ENCODE measurements around the gene MED26. TPM values are rescaled to one million over a fixed set of nuclear protein-coding genes. Genes with fewer than 3 reads are reported as not detected.

Gene MED26
- total RNA-seq, 2 donors from 2014 or later = 9.0 to 10.4 TPM

DNA sequence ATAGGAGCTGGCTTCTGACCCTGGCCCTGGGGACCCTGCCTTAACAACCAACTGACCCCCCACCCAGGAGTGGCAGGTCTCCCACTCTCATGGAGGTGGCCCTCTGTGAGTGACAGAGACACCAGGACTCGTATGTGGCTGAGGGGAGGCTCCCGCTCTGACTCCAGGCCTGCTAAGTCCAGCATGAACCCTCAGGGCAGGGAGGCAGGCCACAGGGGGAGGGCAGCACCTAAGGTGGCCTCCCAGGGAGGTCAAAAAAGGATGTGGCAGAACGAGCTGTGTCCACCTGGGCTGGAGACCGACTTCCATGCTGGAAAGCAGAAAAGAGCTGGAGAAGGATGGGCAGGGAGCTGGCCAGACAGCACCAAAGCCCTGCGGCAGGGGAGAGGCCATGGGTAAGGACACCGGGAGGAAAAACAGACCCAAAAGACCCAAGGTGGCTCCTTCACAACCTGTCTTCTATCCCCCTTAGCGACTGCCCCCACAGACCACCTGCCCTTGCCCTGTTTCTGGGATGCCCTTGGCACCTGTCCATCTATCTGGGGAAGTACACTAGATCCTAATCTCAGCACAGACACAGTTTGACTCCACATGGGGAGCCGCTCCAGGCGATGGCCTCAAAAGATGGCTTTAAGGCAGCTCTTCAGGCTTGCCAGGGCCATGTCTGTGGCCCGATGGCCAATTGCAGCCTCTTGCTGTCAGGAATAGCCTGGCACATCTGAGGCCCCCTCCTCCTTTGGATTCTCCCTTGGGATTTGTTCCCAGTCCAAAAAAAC, 45.3 kb downstream of the MED26 start:
- intact Hi-C loops (cut with DNase I, micrococcal nuclease) = no loop called here
- DNase-seq (no peak), ATAC-seq (no peak)

DNA sequence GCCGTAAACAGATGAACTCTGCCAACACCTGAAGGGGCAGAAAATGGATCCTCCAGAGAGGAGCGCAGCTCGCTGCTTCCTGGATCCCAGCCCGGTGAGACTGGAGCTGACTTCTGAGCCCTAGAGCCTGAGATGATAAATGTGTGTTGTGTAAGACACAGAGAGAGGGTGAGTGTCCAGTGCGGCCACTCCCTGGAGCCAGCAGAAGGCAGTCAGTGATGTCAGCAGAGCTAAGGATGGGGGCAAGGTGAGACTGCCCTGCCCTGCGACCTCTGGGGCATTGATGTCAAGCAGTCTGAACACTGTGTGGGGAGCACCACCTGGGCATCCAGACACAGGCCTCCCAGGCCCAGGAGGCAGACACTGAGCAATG, 46.0 kb downstream of the MED26 start:
- intact Hi-C loops (cut with DNase I, micrococcal nuclease) = no loop called here
- ATAC-seq = no peak
- no peak for DNase-seq

DNA sequence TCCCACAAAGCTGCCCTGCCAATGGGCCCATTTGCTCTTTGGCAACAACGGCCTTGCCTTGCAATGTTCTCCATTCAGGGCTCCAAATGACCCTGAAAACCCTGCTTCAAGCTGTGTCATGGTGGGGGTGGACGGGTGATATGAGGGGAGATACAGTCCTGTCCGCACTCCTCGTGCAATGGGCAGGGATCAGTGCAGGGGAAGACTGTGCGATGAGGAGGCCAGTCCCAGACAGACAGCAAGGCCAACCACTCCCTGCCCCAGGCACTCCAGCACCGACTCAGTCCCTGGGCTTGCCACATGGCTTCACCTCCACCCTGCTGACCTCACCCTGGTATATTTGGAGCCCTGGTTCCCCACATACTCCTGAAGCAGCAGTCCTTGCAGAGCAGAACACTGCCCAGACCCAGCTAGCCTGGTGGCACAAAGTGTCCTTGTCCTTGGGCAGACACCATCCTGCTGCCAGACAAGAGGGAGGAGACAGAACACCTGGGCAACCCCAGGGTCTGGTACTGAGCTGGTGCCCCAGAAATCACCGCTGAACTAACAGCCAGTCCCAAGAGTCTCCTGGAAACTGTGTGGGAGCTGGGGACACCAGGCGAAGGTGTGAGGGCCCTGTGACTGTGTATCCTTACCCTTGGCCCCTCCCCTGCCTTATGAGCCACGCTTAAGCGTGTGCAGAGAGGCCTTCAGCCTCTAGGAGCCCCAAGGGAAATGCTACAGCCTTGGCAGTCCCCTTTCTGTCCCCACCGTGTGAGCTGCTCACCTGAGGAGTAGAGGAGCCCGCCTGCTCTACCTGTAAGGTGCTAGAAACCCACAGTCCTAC, 46.6 kb downstream of the MED26 start:
- DNase-seq (no peak), ATAC-seq (no peak)
- intact Hi-C loops (cut with DNase I, micrococcal nuclease) = no loop called here

DNA sequence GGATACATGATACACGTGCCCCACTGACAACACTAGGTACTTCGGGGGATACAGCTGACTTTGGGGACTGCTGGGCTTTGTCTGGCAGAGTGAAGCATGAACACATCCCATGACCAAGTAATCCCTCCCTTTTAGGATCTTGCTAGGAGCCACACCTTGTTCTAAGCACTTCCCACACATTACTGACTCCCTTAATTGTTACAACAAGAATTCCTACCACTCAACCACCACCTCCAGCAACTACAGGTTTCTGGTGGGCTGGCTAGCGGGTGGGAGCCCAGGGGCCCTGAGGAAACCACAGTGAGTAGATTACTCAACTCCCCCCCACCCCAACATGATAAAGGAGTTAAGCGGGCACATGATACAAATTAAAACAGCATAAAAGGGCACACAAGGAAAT, 48.6 kb downstream of the MED26 start:
- intact Hi-C loops (cut with DNase I, micrococcal nuclease) = no loop called here
- DNase-seq (no peak), ATAC-seq (no peak)

DNA sequence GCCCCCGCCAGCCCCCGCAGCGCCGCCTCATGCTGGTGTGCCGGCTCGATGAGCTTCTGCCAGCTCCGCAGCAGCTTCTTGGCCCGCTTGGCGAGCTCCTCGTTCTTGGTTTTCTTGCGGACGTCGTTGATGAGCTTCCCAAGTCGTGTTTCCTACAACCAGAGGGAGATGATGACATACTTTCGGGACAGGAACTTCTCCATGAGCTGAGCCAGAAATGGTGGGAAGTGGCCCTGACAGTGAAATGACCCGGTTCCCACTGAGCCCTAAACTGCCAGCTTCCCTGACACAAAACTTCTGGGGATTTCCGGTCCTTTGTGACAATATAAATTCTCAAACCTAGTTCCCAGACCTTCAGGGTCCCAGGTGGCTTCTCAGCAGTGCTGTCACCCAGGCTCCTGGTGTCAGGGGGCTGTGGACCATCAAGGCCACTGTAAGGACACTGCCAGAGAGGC, 50.4 kb downstream of the MED26 start:
- intact Hi-C loops (cut with DNase I, micrococcal nuclease) = no loop called here
- ATAC-seq = no peak
- no peak for DNase-seq

DNA sequence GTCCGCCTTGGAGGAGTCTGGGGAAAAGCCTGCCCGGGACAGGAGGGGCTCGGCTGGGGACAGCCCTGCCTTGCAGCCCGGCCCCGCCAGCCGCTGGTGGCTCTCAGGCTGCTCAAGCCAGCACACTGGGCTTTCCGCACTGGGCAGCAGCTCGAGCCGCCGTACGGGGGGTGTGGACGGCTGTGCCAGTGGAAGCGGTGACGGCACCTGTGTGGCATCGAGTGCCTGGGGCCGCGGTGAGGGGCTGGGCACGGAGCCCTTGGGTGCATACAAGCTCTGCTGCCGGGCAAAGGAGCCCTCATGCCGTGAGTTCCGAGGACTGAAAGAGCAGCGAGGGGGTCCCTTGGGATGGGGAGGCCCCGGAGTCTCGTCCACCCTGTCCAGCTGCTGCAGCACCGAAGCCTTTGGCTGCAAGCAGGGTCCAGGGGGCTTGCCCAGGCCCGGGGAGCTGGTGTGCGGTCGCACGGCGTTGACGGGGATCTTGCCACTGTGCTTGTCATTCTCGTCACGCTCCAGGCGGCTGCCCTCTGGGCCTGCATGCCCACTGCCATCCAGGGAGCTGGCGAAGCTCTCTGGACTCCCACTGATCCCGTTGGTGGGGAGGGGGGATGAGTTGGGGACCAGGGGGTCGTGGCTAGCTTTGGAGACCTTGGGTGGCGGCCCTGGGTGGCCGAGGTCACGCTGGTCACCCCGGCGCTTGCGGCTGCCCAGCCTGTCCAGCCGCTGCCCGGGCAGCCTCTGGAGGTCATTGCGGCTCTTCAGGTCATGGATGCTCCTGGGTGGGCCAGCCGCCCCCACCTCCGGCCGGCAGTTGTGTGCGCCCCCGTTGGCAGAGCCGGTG, 51.1 kb downstream of the MED26 start:
- intact Hi-C loops (cut with DNase I, micrococcal nuclease) = no loop called here
- ATAC-seq (no peak), DNase-seq (no peak)

DNA sequence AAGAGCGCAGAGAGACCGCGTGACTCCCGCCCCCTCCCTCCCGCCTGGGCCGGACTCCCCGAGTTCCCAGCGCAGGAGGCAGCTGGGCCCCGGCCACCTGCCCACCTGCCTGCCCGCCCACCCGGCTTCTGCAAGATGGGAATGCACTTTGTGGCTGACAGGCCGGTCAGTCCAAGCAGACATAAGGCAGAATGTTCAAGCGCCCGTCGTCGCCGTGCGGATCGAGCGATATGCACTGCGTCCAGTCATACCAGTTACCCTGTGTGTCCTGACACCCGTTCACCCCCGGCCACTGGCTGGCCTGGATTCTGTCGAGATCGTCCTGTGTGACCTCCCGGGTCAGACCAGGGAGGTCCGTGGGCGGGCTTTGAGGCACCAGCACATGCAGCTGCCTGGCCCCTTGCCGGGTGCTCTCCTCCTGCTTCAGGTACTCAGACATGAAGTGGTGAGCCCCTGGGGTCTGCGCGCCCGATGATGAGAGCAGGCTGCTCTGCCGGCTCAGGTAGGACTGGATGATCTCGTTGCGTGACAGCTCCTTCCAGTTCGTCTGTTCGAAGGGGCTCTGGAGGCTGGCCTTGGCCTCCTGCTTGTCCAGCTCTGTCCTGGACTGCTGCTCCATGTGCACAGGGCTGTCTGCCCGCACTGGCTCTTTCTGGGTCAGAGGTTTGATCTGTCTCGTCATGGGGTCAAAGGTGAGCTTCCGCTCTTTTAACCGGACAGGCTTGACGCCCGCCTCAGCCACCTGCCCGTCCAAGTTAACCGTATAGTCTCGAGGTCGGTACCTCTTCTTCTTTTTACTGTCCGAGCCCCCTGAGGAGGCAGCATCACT, 51.9 kb downstream of the MED26 start:
- no peak for DNase-seq
- intact Hi-C loops (cut with DNase I, micrococcal nuclease) = no loop called here
- ATAC-seq = no peak

DNA sequence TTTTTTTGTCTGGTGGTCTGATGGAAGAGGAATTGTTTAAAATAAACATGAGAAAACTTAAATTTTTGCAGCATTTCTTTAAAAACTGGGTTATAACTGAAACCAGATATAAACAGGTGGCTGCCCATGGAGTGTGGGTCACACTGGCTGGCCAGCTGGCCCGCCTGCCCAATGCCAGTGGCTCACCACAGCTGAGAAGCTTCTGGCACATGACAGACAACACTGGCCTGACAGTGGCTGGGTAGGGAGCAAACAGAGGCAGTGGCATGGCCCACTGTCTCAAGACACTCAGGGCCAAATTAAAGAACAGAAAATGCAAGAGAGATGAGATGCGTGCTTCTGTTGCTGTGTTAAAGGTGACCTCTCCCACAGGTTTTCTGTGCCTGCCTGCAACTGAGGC, 52.7 kb downstream of the MED26 start:
- intact Hi-C loops (cut with DNase I, micrococcal nuclease) = no loop called here

DNA sequence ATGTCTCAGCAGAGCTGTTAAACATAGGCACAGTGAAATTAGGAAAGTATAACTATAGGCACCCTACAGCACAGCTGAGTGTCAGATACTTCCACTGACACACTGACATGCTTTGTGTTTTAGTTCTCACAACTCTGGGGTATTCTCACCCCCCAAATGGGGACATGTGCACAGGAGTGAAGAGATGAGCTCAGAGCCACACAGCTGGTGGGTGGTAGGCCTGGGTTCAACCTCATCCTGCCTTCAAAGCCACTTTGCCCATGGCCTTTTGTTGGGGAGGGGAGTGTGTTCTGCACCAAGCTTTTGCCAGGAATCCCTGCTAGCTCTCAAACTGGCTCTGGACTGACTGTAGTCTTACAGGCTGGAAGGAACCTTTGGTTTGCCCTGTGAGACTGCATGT, 54.1 kb downstream of the MED26 start:
- ATAC-seq (no peak), DNase-seq (no peak)
- intact Hi-C loops (cut with DNase I, micrococcal nuclease) = no loop called here

More for the DNA sequence above, 52.7 kb downstream of the MED26 start:
- ATAC-seq = no peak
- no peak for DNase-seq

DNA sequence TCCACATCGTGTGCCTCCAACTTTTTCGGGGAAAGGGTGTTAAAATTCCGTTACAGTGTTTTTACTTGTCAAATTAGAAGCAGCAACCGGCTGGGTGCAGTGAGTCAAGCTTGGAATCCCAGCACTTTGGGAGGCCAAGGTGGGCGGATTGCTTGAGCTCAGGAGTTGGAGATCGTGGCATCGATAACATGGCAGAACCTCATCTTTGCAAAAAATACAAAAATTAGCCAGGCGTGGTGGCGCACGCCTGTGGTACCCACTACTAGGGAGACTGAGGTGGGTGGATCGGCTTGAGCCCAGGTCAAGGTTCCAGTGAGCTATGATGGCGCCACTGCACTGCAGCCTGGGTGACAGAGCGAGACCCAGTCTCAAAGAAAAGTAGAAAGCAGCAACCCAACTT, 54.7 kb downstream of the MED26 start:
- intact Hi-C loops (cut with DNase I, micrococcal nuclease) = no loop called here
- ATAC-seq = no peak
- no peak for DNase-seq

DNA sequence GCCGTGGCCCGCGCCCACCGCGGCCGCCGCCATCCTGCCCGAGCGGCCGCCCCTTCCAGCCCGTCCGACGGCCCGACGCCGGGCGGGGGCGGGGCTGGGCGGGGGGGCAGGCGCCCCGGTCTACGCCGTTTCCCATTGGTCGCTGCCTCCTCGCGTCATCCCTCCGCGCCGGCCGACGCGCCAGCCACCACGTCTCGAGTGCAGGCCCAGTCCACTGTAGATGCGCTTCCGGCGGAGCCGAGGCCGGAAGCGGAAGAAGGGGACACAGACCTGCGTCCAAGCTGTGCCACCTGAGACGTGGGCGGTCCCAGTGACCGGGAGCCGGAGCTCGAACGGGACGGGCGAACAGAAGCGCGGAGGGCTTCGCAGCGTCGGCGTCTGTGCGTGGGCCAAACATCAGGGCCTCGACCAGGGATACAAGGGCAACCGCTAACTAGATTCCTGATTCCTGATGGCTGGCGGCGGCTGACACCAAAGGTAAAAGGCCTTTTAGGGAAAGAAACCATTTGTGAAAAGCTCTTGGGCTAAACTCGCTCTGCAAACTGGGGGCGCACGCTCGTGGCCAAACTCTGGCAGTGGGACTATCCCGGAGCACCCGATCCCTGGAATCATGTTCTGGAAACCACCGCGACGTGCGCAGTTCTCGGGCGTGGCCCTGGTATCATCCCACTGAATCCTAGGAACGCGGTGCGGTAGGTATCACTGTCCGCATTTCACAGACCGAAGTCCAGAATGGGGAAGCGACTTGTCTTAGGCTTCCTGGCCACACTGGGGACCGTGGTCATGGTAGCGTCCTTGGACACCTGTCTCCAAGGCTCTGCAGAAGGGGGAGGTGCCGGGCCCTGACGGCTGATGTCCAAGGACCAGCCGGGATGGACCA, 55.4 kb downstream of the MED26 start, which contains the start of gene SLC35E1:
Gene SLC35E1 (minus strand): TSS at position 84 of the 880 bp plus-strand sequence. CDS start 51 bp downstream, at position 33.
- DNase-seq = peak; percentile 95 to 97
- intact Hi-C loops (cut with DNase I, micrococcal nuclease) = no loop called here
- ATAC-seq = peak; percentile 95

DNA sequence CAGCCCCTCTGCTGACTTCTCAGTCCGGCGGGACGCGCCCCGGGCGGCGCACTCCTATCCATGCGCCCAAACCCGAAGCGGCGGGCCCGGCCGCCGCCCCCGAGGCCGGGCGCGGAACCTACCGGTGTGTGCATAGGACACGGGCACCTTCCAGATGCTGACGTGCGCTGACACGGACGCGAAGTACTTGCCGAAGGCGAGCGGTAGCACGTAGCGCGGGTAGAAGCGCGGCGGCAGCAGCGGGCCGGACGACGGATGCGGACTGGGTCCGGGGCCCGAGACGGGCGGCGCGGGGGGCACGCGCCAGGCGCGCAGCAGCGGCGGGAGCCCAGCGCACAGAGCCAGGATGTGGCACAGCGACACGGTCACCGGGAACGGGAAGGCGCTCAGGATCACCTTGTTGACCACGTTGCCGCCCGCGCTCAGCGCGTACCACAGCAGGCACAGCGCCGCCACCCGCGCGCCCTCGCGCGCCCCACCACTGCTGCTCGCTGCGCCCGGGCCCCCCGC, 56.1 kb downstream of the MED26 start:
- peak; percentile 17 for ATAC-seq
- intact Hi-C loops (cut with DNase I, micrococcal nuclease) = no loop called here
- DNase-seq = peak in 1 of 2 donors; percentile 69

DNA sequence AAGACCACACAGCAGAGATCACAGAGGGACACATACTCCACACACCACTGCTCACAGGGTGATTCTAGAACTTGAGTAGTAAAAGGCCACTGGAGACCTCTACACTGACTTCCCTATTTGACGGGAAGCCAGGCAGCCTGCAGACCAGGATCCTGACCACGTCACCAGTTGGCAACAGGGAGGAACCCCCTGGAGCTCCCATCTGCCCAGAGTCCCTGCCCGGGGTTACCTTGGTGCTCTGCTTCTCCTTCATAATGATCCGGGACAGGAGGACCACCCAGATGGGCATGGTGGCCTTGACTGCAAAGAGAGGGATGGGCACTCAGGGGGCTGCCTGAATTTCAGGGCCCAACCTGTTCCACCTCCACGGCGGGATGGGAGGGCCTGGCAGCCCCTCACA, 56.7 kb downstream of the MED26 start:
- no peak for ATAC-seq
- intact Hi-C loops (cut with DNase I, micrococcal nuclease) = no loop called here
- peak in 1 of 2 donors; percentile 27 for DNase-seq

DNA sequence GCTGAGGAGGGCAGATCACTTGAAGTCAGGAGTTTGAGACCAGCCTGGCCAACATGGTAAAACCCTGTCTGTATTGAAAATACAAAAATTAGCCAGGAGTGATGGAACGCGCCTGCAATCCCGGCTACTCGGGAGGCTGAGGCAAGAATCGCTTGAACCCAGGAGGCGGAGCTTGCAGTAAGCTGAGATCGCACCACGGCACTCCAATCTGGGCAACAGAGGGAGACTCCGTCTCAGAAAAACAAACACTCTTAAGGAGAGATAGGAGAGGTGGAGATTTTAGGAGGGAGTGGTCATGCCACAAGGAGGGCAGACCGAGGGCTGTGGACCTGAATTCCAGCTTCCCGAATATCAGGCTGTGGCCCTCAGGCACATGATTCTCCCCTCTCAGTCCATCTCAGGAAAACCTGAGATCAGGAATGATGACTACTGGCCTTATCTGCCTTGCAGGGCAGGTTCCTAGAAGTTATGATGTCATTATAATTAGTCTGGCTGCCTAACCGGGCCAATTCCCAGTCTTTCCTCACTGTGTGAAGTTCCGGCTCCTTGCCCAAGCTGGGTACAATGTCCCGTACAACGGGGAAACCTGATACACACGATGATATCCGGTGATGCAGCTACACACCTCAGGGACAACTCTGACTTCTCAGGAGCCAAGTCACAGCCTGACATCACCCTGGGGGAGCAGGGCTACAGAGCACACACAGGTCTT, 58.2 kb downstream of the MED26 start:
- ATAC-seq = no peak
- DNase-seq = no peak

DNA sequence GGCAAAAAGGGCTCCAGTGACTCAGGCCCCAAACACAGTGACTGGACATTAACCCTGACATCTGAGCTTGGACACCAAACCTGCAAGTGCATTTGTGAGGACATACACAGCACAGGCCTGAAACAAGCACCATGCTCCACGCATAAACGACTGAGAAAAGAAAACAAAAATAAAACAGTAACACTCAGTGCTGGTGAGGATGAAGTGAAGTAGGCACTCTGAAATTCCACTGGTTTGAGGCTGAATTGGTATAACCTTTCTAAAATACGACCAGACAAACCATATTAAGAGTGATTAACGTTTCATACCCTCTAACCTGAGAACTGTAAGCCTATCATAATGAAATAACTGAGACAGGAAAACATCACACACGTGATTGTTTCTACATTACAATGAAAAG, 61.3 kb downstream of the MED26 start:
- DNase-seq (no peak), ATAC-seq (no peak)
- intact Hi-C loops (cut with DNase I, micrococcal nuclease) = no loop called here

More for the DNA sequence above, 58.2 kb downstream of the MED26 start:
- intact Hi-C loops (cut with DNase I, micrococcal nuclease) = no loop called here

DNA sequence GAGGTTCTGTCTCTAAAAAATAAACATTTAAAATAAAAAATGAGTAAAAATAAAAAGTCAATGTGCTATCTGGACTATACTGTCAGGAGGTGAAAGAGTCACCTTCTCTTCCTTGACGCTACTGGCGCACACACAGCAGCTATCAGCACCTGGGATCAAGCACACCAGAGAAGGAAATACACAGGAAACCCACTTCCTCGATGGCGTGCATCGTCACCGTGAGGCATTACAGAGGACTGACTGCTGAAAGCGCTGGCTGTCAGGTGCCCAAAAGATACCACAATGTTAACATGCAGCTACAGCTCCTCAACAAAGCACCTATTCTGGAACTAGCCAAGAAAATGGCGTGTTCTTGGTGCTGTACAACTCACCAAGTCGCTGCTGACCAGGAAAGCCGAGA, 61.8 kb downstream of the MED26 start:
- ATAC-seq = peak; percentile 22
- peak in 1 of 2 donors; percentile 35 for DNase-seq
- intact Hi-C loops (cut with DNase I, micrococcal nuclease) = no loop called here

DNA sequence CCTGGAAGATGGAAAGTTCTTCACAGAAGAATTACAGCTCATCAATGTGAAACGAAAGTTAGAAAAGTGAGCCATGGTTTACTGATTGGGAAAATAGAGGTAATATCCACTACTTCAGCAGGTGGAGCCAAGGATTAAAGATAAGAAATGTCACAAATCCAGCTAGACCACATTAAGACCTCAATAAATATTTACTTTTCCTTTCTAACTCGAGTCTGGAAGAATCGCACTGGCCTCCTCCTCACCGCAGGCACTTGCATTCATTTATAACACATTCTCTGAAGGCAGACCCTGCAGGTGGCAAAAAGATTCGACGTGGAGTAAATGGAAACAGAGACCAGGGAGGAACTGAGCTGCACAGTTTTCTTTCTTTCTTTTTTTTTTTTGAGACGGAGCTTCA, 63.2 kb downstream of the MED26 start:
- intact Hi-C loops (cut with DNase I, micrococcal nuclease) = no loop called here
- peak; percentile 83 for ATAC-seq
- DNase-seq = no peak
